GM11168 (cell line): ENCODE results near the gene USF2.

ENCODE experiments used
- in situ Hi-C: fragments of 300-500 bp; cut with MboI; formaldehyde crosslinking; loops from one replicate; pipeline ENCODE4 v1.12.0; 2022; ENCODE audit warnings: low sequenced_read_pairs; ENCODE audit not compliant: unreplicated experiment

USF2 gene

GRCh38 chr19:35315883-35316282 is 47.1 kb downstream of the USF2 start:
- in situ Hi-C loops: no loop called here

DNA sequence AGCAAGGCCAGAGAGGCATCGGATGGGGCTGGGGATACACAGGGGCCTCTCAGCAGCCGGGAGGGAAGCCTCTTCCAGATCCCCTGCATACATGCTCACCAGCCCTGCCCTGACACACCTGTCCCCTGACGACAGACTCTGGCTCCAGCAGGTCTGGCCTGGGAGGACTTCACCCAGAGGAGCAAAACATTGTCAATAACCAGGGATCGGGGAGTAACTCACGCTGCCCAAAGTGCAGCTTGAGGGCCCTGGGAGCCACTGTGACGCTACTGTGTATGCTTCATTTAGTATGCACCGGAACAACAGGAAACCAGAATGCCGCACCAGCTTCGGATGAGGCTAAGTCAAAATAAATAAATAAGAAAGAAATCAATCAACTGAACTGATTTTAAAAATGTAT is 47.8 kb downstream of the USF2 start:
- in situ Hi-C loops: no loop called here

- in situ Hi-C loops: no loop called here
Observed at GRCh38 chr19:35317464-35318043, 48.8 kb downstream of the USF2 start.

DNA sequence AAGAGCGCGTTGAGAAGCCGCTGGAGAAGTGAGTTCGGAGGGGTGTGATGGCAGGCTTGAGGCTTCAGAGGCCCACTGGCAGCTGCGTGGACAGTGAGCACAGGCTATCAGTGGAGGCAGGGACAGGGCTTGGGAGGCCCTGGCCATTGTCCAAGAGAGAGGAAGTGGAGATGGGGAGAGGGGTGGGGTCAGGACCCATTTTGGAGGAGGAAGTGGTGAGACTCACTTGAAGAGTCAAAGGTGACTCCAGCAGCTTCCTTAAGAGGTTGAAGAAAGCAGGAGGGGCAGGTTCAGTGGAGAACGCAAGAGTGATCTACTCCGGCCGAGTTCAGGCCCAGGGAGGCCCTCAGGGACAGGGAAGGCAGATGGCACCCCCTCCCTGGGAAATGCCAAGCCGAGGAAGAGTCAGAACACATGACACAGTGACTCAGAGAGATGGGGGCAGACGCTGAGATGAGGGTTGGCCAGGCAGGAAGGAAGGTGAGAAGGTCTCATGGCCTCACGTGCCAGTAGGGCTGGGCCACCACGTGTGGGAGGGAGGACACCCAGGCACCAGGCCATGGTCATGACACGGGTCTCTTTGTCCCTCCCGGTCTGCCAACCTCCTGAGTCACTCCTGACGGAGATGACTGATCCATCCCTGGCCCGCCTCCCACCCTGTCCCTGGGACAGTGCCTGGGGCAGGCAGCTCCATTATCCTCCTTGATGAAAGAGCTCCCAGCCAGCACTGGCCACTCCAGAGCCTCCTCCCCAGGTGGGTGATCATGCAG is 50.1 kb downstream of the USF2 start:
- in situ Hi-C loops: no loop called here

DNA sequence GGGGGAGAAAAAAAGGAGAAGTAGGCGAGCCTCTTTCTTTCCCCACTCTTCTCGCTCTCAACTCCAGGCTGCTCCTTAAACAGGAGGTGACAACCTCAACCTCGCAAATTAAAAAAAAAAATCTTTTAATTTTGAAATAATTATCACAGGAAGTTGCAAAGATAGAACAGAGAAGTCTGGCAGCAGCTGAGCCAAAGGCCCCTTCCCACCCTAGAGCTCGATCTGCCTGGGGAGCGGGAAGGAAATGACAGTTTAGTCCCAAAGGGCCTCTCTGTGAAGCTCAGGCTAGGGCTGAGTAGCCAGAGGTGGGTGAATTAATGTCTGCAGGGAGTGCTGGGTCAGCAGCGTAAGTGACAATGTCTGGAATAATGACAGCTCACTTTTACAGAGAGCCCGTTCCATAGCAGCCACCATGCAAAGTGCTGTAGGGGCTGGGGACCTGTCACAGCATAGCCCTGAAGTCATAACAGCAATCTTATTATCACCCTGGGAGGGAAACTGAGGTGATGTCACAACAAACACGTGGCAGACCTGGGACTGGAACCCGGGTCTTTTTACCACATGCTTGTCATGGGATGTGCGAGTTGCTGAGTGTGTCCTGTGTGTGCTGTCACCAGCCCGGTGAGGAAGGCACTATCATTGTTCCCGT is 51.4 kb downstream of the USF2 start:
- in situ Hi-C loops: no loop called here

DNA sequence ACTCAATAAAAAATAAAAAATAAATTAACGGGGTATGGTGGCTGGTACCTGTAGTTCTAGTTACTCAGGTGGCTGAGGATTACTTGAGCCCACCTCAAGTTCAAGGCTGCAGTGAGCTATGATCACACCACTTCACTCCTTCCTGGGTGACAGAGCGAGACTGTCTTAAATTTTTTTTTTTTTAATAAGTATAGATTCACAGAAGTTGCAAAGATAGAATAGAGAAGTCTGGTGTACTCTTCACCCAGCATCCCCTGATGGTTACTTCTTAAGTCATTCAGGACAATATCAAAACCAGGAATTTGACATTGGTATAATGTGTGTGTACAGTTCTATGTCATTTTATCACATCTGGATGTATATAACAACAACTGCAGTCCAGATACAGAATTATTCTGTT is 52.5 kb downstream of the USF2 start:
- in situ Hi-C loops: no loop called here

GRCh38 chr19:35322014-35322413 is 53.3 kb downstream of the USF2 start:
- in situ Hi-C loops: no loop called here

DNA sequence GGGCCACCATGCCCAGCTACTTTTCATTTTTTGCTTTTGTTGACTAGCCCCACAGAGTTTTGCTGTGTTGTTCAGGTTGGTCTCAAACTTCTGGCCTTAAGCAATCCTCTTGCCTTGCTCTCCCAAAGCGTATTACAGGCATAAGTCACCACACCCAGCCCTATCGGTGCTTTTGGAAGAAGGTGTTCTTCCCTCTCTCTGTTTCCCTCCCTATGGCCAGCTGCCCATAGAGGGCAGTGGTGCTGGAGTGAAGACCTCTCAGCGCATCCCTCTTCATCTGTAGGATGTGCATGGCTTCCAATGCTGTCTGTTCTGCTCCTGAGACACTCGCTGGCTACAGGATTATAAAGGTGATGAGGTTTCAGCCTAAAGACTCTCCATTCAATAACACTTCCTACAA is 58.9 kb downstream of the USF2 start:
- in situ Hi-C loops: no loop called here

- in situ Hi-C loops: no loop called here
Observed at GRCh38 chr19:35328851-35329285, 60.1 kb downstream of the USF2 start, which contains the start of gene CD22. Gene CD22, plus strand, starts transcription at chr19:35329187. Its CDS starts 2,854 bp downstream, at chr19:35332041.

GRCh38 chr19:35329323-35329722 is 60.6 kb downstream of the USF2 start:
- in situ Hi-C loops: no loop called here
